AG09309 (cell line): ENCODE results near the gene SLC38A5.
"Not testable (repeated sequence)": the region's sequence is repeated elsewhere in the genome, so short reads cannot be mapped to it uniquely, and the experiment has no call there.

Experiments
- DNase-seq: peaks from one replicate; pipeline ENCODE4 v3.0.0-alpha.2; 2010; ENCODE audit warnings: low read depth
- H3K4me3 ChIP-seq: 2 replicates; pipeline ENCODE4 v1.5.1; 2011; ENCODE audit warnings: mild to moderate bottlenecking, low read depth, low read length, moderate library complexity; ENCODE audit not compliant: control insufficient read depth
- TF ChIP-seq, protein P1 (sequence below): IDR thresholded peaks from 2 replicates; pipeline ENCODE4 v1.5.1; 2011; ENCODE audit warnings: mild to moderate bottlenecking, low read depth, low read length, inconsistent platforms; ENCODE audit not compliant: insufficient read depth, control insufficient read depth; ENCODE audit errors: missing control alignments

Gene SLC38A5

DNA sequence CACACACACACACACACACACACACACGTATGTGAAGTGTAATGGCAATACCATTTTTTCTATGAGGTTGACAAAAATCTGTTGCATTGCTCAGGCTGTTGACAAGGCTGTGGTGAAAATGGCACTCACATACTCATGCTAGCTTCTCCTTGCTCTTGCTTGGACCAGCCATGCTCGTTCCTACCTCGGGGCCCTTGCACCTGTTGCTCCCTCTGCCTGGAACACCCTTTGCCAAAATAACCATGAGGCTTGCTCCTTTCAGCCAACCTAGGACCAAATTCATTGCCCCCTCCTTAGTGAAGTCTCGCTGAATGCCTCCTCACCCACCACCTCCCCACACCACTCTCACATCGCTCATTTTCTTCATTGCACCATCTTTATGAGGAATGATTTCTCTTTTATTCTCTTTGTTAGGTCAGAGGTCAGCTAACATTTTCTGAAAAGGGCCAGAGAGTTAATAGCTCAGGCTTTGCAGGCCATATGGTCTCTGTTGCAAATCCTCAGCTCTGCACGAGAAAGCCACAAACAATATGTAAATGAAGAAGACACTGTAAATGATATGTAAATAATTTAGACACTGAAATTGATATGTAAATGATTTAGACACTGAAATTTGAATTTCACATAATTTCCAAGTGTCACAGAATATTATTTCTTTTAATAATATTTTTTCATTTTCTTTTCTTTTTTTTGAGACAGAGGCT, 13.3 kb downstream of the SLC38A5 start:
- no peak overlapping the region for H3K4me3 ChIP-seq
- no peak for DNase-seq
- TF ChIP-seq, protein P1, sequence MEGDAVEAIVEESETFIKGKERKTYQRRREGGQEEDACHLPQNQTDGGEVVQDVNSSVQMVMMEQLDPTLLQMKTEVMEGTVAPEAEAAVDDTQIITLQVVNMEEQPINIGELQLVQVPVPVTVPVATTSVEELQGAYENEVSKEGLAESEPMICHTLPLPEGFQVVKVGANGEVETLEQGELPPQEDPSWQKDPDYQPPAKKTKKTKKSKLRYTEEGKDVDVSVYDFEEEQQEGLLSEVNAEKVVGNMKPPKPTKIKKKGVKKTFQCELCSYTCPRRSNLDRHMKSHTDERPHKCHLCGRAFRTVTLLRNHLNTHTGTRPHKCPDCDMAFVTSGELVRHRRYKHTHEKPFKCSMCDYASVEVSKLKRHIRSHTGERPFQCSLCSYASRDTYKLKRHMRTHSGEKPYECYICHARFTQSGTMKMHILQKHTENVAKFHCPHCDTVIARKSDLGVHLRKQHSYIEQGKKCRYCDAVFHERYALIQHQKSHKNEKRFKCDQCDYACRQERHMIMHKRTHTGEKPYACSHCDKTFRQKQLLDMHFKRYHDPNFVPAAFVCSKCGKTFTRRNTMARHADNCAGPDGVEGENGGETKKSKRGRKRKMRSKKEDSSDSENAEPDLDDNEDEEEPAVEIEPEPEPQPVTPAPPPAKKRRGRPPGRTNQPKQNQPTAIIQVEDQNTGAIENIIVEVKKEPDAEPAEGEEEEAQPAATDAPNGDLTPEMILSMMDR, result no peak

DNA sequence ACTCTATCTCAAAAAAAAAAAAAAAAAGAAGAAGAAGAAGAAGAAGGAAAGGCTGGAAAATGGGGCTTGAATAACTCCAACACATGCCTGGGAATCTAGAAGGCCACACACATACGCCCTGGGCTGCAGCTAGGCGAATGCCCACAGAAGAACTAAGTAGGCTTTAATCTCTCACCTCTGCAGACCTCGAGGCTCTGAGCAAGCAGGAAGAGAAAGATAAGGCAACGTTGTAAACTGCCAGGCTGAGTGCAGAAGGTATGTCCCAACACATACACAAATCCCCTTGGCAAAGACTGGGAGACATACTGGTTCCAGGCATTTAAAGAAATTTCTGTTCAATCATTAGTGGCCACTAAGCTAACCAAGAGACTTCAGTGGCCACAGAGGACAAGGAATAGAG, 18.4 kb downstream of the SLC38A5 start:
- TF ChIP-seq, protein P1, result no peak
- no peak for DNase-seq
- H3K4me3 ChIP-seq, result no peak overlapping the region

DNA sequence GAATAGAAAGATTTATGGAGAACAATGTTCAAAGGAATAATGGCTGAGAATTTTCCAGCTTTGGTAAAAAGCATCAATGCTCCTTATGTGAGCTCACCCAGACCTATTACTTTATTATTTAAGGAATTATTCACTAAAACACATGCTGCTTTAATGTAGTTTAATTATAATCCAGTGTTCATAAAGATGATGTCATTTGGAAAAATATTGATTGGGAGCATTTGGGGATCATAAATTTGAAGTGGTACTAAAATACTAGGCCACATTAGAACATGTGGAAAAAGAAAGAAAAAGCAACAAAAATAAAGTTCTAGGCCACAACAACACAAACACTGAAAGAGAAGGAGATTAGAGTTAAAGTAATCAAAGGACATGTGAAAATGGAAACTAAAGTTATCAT, 20.0 kb downstream of the SLC38A5 start:
- DNase-seq, result no peak
- no peak overlapping the region for H3K4me3 ChIP-seq
- TF ChIP-seq, protein P1, result no peak

GRCh38 chrX:48447201-48447600, 22.9 kb downstream of the SLC38A5 start:
- H3K4me3 ChIP-seq, DNase-seq: not testable (repeated sequence)

- not testable (repeated sequence) for H3K4me3 ChIP-seq, DNase-seq
These were observed 36.3 kb downstream of the SLC38A5 start for GRCh38 chrX:48433713-48434112.

- not testable (repeated sequence) for DNase-seq, H3K4me3 ChIP-seq
These were observed 39.9 kb downstream of the SLC38A5 start for GRCh38 chrX:48430166-48430565.

DNA sequence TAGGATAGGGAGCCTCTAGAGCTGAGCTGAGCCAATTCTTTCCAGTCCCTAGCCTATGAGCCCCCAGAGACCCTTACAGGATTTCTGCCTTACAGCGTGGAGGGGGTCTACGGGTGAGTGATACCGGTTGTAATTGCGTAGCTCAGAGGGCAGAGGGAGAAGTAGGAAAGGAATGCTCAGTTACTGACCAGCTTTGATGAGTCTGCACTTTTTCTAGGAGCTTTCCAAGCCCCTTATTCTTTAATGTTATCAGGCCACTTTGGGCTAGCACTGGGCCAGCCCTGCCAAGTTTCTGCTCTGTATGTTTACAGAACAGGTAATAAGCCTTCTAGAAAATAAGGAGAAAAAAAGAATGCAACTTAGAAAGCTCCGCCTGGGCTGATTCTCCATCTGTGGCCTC, 40.5 kb downstream of the SLC38A5 start:
- DNase-seq, H3K4me3 ChIP-seq: not testable (repeated sequence)

- DNase-seq, H3K4me3 ChIP-seq: not testable (repeated sequence)
These were observed 42.9 kb downstream of the SLC38A5 start for GRCh38 chrX:48427027-48427716.

GRCh38 chrX:48411860-48412259, 58.2 kb downstream of the SLC38A5 start, which contains the start of gene SSX4B:
Gene SSX4B (minus strand): TSS chrX:48411960. CDS start chrX:48411372, 588 bp downstream.
- H3K4me3 ChIP-seq, DNase-seq: not testable (repeated sequence)
